CD4-positive, alpha-beta T cell treated with Interferon gamma for 1 hour (primary cell): ENCODE measurements around the gene PRKCD.

ENCODE experiments used
- DNase-seq: peaks from one replicate; pipeline ENCODE4 v3.0.0-alpha.2; 2020

PRKCD gene

GRCh38 chr3:53236112-53236841 is 75.3 kb downstream of the PRKCD start:
- peak; percentile 30 for DNase-seq

- no peak for DNase-seq
These were observed 77.2 kb downstream of the PRKCD start for GRCh38 chr3:53238051-53238850.

- no peak for DNase-seq
These were observed 77.9 kb downstream of the PRKCD start for GRCh38 chr3:53238886-53239285.

GRCh38 chr3:53239800-53240199 is 78.8 kb downstream of the PRKCD start:
- no peak for DNase-seq

DNA sequence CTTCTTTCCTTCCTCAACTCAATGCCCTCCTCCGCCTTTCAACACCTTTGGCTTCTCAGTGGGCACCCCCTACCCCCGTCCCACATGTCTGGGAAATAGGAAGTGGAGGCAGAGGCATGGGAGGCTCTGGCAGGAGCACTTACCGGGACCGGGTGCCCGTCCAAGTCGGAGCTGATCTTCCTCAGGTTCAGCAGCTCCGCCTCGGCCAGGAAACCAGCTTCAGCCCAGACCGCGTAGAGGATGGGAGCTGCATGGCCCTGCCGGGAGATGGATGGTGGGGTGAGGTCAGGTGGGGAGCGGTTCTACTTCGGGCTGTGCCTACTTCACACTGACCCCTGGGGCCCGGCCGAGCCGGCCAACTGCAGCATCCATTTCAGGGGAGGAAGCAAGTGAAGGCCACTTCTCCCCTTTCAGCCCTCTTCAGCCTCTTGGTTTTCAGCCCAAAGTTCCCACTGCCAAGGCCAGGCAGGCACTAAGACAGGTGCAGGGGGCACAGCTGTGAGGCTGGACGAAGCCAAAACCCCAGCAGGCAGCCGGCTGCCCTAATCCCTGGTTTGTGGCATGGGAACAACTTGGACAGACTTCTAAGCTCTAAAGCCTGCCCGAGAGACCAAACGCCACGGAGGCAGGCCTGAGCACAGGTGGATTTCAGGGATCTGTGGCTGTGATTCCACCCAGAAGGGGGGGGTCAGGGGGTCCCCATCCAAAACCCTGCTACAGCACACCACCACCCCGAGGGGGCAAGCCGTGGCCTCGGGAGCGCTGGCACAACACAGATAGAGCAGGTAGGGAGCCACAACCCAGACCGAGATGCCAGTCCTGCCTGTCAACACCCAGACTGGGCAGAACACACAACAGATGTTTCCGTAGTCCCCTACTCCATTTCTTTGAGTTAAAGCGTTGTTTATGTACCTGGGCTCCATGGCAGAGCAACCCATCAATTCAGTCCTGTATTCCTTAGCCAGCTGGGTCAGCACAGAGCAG is 80.3 kb downstream of the PRKCD start:
- no peak for DNase-seq

DNA sequence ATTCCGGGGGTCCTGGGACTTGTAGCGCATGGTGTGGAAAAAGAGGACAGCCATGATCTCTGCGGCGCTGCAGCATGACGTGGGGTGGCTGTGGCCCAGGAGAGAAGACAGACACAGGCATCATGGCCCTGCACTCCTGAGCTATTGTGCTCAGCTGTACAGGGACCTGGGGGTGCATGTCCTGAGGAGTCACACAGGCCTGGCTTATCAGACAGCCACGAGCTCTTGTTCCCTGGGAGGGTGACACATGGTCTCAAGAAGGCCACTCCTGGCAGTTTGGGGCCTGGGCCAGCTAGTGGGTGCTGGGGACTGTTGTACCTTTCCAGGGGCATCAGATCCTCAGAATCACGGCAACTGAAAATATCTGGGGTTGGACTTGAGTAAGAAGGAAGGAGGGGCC is 81.1 kb downstream of the PRKCD start:
- no peak for DNase-seq
